Large intestine (tissue), 3 donors: Measurements from ENCODE around the gene GIMAP8. TPM values are rescaled to one million over a fixed set of nuclear protein-coding genes. Genes with fewer than 3 reads are reported as not detected.
A peak's percentile ranks its signal among the peaks of the same experiment; 100 is the strongest.
"Not testable (repeated sequence)": the region's sequence is repeated elsewhere in the genome, so short reads cannot be mapped to it uniquely, and the experiment has no call there.

Source experiments
- DNase-seq, 2 donors: peaks; one replicate each; pipeline versions ENCODE4 v3.0.0 to v3.0.0-alpha.2; 2013
- H3K27ac ChIP-seq: one replicate; pipeline ENCODE4 v1.5.1; 2013; ENCODE audit warnings: low read length
- H3K27me3 ChIP-seq: 2 replicates; pipeline ENCODE4 v1.6.1; 2013; ENCODE audit warnings: low read length; ENCODE audit not compliant: control insufficient read depth, insufficient read depth
- H3K36me3 ChIP-seq: 2 replicates; pipeline ENCODE4 v1.6.1; 2013; ENCODE audit warnings: low read length; ENCODE audit not compliant: control insufficient read depth, insufficient read depth
- H3K4me1 ChIP-seq: one replicate; pipeline ENCODE4 v1.6.1; 2013; ENCODE audit warnings: low read length; ENCODE audit not compliant: control insufficient read depth, insufficient read depth
- H3K4me3 ChIP-seq: one replicate; pipeline ENCODE4 v1.5.1; 2013; ENCODE audit warnings: low read length
- H3K9me3 ChIP-seq: one replicate; pipeline ENCODE4 v1.6.1; 2013; ENCODE audit warnings: mild to moderate bottlenecking, low read depth, low read length, moderate library complexity; ENCODE audit not compliant: control insufficient read depth
- WGBS: methylation state at CpG from one replicate; pipeline ENCODE4 v1.1.5; 2013; ENCODE audit warnings: low lambda C conversion rate; ENCODE audit not compliant: insufficient coverage; 5-methylcytosine and 5-hydroxymethylcytosine counted together
- polyA plus RNA-seq: library from polyadenylated mRNA; unstranded; fragments of 120-200 nt; gene quantifications from one replicate; pipeline ENCODE4 v1.2.1, GENCODE V29; 2013

Gene GIMAP8
- polyA plus RNA-seq, 1 donor: 6.3 TPM

DNA sequence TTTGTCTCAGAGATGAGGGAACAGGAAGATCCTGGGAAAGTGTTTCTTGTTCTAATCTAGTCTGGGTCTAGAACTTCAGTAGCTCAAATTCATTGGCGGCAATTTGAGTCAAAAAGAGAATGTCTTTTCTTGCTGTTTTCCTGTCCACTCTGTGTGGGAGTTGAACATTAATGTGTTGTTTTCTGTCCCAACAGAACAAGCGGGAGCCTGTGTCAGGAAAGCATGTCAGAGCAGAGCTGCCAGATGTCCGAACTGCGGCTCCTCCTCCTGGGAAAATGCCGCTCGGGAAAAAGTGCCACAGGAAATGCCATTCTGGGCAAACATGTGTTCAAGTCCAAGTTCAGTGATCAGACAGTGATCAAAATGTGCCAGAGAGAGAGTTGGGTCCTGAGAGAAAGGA lies 16.0 kb downstream of the GIMAP8 start:
- Histone ChIP-seq H3K9me3 (no peaks in the 10 kb centered on the region), H3K27ac (no peak overlapping the region), H3K27me3 (peaks cover 6% of the 10 kb centered on the region), H3K36me3 (no peaks in the 10 kb centered on the region), H3K4me1 (no peaks in the 10 kb centered on the region), H3K4me3 (no peak overlapping the region)
- DNase-seq: no peak
- WGBS: 96% methylated on average over 4 of the region's 6 CpGs

GRCh38 chr7:150468241-150468640 lies 17.8 kb downstream of the GIMAP8 start:
- Histone ChIP-seq H3K4me3 (no peak overlapping the region), H3K9me3 (no peaks in the 10 kb centered on the region), H3K27me3 (peaks cover 8% of the 10 kb centered on the region), H3K4me1 (no peaks in the 10 kb centered on the region), H3K27ac (no peak overlapping the region), H3K36me3 (no peaks in the 10 kb centered on the region)
- no CpG with 5 or more reads among the region's 3 CpGs for WGBS
- no peak for DNase-seq

GRCh38 chr7:150471886-150472285 lies 21.5 kb downstream of the GIMAP8 start:
- Histone ChIP-seq H3K27ac (no peak overlapping the region), H3K4me3 (no peak overlapping the region), H3K27me3 (peaks cover 8% of the 10 kb centered on the region), H3K36me3 (no peaks in the 10 kb centered on the region), H3K4me1 (no peaks in the 10 kb centered on the region), H3K9me3 (no peaks in the 10 kb centered on the region)
- no CpG with 5 or more reads among the region's 5 CpGs for WGBS
- DNase-seq: no peak

DNA sequence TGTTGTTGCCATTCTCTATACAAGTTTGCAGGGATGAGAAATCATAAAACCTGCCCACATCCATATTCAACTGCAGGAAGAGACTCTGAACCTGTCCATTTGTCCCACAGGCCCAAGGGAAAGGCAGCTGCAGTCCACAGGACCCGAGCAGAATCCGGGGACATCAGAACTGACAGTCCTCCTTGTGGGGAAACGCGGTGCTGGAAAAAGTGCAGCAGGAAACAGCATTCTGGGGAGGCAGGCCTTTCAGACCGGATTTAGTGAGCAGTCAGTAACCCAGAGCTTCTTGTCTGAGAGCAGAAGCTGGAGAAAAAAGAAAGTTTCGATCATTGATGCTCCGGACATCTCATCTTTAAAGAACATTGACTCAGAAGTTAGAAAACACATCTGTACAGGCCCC lies 23.5 kb downstream of the GIMAP8 start:
- Histone ChIP-seq H3K27ac (no peak overlapping the region), H3K36me3 (no peaks in the 10 kb centered on the region), H3K4me3 (no peak overlapping the region), H3K4me1 (no peaks in the 10 kb centered on the region), H3K9me3 (no peaks in the 10 kb centered on the region), H3K27me3 (peaks cover 7% of the 10 kb centered on the region)
- no peak for DNase-seq
- 100% methylated on average over 1 of the region's 7 CpGs for WGBS

GRCh38 chr7:150476285-150476684 lies 25.9 kb downstream of the GIMAP8 start:
- Histone ChIP-seq H3K27ac (no peak overlapping the region), H3K36me3 (no peaks in the 10 kb centered on the region), H3K4me3 (no peak overlapping the region), H3K4me1 (no peaks in the 10 kb centered on the region), H3K9me3 (no peaks in the 10 kb centered on the region), H3K27me3 (peaks cover 4% of the 10 kb centered on the region)
- no CpG with 5 or more reads among the region's 3 CpGs for WGBS
- DNase-seq: no peak

- Histone ChIP-seq H3K27ac (no peak overlapping the region), H3K4me3 (no peak overlapping the region), H3K27me3 (peaks cover 2% of the 10 kb centered on the region), H3K9me3 (no peaks in the 10 kb centered on the region), H3K36me3 (no peaks in the 10 kb centered on the region), H3K4me1 (no peaks in the 10 kb centered on the region)
- no peak for DNase-seq
- WGBS: 97% methylated on average over 12 of the region's 25 CpGs
Measured at GRCh38 chr7:150476819-150477631, 26.6 kb downstream of the GIMAP8 start.

DNA sequence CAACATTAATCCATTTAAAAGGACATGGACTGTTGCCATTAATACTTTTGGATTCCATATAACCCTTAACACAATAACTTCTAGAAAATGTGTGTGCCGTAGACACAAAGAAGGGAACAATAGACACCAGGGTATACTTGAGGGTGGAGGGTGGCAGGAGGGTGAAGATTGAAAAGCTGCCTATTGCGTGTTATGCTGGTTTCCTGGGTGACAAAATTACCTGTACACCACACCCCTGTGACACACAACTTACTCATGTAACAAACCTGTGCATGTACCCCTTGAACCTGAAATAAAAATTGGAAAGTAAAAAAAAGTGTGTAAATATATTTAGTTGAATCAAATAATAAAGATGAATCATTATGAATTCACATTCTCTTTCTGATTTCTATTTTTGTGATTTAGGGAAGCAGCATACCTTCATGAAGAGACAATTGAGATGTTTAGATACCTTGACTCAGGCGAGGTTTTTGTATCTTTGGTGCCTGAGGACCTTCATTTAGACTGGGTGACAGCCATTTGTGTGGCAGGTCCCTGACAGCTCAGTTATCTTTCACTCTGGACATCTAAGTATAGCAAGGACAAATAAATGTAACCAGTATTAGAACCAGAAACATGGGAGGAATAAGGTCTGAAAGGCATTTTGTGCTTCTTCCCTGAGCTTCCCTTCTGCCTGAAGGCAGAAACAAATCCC lies 28.7 kb downstream of the GIMAP8 start:
- peaks cover 2% of the 10 kb centered on the region for H3K27me3 ChIP-seq
- no peaks in the 10 kb centered on the region for H3K9me3 ChIP-seq
- DNase-seq: no peak
- no peaks in the 10 kb centered on the region for H3K36me3 ChIP-seq
- no peaks in the 10 kb centered on the region for H3K4me1 ChIP-seq
- H3K4me3 ChIP-seq: no peak overlapping the region
- WGBS: 83% methylated on average over 1 of the region's 3 CpGs
- H3K27ac ChIP-seq: no peak overlapping the region

DNA sequence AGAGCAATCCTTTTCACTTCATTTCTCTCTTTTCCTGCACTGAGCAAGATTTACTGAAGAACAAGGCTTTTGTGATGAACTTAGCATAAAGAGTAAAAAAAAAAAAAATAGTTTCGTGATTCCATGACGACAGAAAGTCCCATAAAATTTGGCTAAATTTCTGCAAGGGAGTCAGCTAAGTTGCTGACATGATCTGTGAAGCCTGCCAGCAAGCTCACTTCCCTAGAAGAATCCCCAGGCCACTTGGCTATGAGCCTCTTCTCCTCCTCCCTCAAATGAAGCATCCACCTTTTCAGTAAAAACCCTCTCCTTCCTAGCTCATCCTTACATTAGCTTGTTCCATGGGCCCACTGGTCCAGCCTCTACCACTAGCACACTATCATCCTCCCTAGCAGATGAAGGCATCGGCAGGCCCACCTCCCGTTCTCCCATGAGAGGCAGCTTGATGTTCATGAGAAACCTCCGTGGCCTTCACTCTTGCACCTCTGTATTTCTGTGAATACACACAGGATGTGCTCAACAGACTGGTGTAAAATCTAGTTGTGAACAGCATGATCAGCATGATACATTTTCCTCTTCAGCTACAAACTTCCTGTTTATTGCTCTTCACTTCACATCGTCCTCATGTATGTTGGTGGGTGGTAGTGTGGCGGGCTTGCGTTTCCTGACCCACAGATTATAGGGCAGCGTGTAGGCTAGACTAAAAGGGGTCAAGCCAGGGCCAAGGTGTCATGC lies 30.9 kb downstream of the GIMAP8 start:
- Histone ChIP-seq H3K36me3 (no peaks in the 10 kb centered on the region), H3K9me3 (no peaks in the 10 kb centered on the region), H3K4me1 (no peaks in the 10 kb centered on the region), H3K27me3 (peaks cover 2% of the 10 kb centered on the region), H3K4me3 (no peak overlapping the region), H3K27ac (no peak overlapping the region)
- no CpG with 5 or more reads among the region's 9 CpGs for WGBS
- DNase-seq: peak in 1 of 2 donors; percentile 6

DNA sequence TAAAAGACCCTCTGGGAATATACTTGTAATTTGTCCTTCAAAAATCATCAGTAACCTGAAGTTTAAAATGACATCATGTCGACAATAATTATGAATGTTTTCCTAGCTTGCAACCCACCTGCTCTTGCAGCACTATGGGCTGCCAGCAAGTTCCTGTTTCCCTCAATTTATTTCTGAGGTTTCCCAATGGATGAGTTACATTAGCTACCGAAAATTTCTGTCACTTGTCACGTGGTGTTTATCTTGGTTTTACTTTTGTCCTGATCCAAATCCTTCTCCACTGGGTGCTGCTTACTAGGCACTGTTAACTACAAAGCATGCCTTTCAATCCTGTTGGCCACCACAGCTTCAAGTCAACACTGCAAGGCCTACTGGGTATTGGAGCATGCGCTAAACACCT lies 31.5 kb downstream of the GIMAP8 start:
- Histone ChIP-seq H3K27me3 (peaks cover 2% of the 10 kb centered on the region), H3K4me1 (no peaks in the 10 kb centered on the region), H3K4me3 (no peak overlapping the region), H3K36me3 (no peaks in the 10 kb centered on the region), H3K9me3 (no peaks in the 10 kb centered on the region), H3K27ac (no peak overlapping the region)
- DNase-seq: no peak
- 75% methylated on average over 2 of the region's 4 CpGs for WGBS

- H3K27me3 ChIP-seq, H3K27ac ChIP-seq, H3K36me3 ChIP-seq, H3K9me3 ChIP-seq, H3K4me3 ChIP-seq, DNase-seq, H3K4me1 ChIP-seq: not testable (repeated sequence)
- 70% methylated on average over 2 of the region's 2 CpGs for WGBS
Measured at GRCh38 chr7:150483514-150483913, 33.1 kb downstream of the GIMAP8 start.
